HepG2 (cell line): ENCODE data around the gene IRAK2. TPM values are rescaled to one million over a fixed set of nuclear protein-coding genes. Genes with fewer than 3 reads are reported as not detected.
A peak's percentile ranks its signal among the peaks of the same experiment; 100 is the strongest.

Experiments used
- HDAC2 ChIP-seq: sonication (generic); formaldehyde crosslinking; IDR thresholded peaks from 2 replicates; pipeline ENCODE4 v1.4.0; 2020; ENCODE audit warnings: missing genetic modification reagents
- HES4 ChIP-seq: sonication (generic); formaldehyde crosslinking; IDR thresholded peaks from 2 replicates; pipeline ENCODE4 v1.9.0; 2021; ENCODE audit warnings: mild to moderate bottlenecking, missing genetic modification reagents, borderline replicate concordance
- IKZF4 ChIP-seq: sonication (generic); formaldehyde crosslinking; IDR thresholded peaks from 2 replicates; pipeline ENCODE4 v1.5.1; 2020; ENCODE audit warnings: borderline replicate concordance, mild to moderate bottlenecking, low read depth, missing genetic modification reagents; ENCODE audit errors: not compliant biosample characterization
- KLF16 ChIP-seq, 2 experiments: sonication (generic) in 1 of 2; formaldehyde crosslinking in 1 of 2; IDR thresholded peaks; 2 replicates each; pipeline versions ENCODE4 v1.6.1 to v1.8.0; 2016 to 2023; ENCODE audit warnings: missing genetic modification reagents in 2 of 2, missing compliant biosample characterization in 1 of 2
- LCORL ChIP-seq, 2 experiments: fragments of 450-650 bp in 1 of 2; sonication (generic) in 1 of 2; formaldehyde crosslinking in 1 of 2; IDR thresholded peaks; 2 replicates each; pipeline versions ENCODE4 v1.5.0 to v1.6.1; 2017 to 2020; ENCODE audit warnings: antibody characterized with exemption in 1 of 2, missing genetic modification reagents in 1 of 2
- MIXL1 ChIP-seq: IDR thresholded peaks from 2 replicates; pipeline ENCODE4 v1.6.1; 2016
- NCOA1 ChIP-seq: sonication (generic); formaldehyde crosslinking; IDR thresholded peaks from 2 replicates; pipeline ENCODE4 v1.9.0; 2021; ENCODE audit warnings: missing genetic modification reagents
- PHF8 ChIP-seq: sonication (generic); formaldehyde crosslinking; IDR thresholded peaks from 2 replicates; pipeline ENCODE4 v1.5.0; 2020; ENCODE audit warnings: missing genetic modification reagents
- POLR2G ChIP-seq: fragments of 200-400 bp; formaldehyde crosslinking; IDR thresholded peaks from 2 replicates; pipeline ENCODE4 v1.6.1; 2018; ENCODE audit warnings: mild to moderate bottlenecking, low read depth, low read length, moderate library complexity
- PTBP1 ChIP-seq: fragments of 200-400 bp; formaldehyde crosslinking; IDR thresholded peaks from 2 replicates; pipeline ENCODE4 v1.6.1; 2018; ENCODE audit warnings: low read length, low read depth; ENCODE audit not compliant: poor library complexity, severe bottlenecking
- SIN3A ChIP-seq: IDR thresholded peaks from 2 replicates; pipeline ENCODE4 v1.6.1; 2011; ENCODE audit warnings: low read depth, mild to moderate bottlenecking, control low read depth, low read length, borderline replicate concordance
- SP4 ChIP-seq: sonication (generic); formaldehyde crosslinking; IDR thresholded peaks from 2 replicates; pipeline ENCODE4 v1.8.1; 2023; ENCODE audit warnings: mild to moderate bottlenecking, missing genetic modification reagents
- SPEN ChIP-seq: sonication (generic); formaldehyde crosslinking; IDR thresholded peaks from 2 replicates; pipeline ENCODE4 v1.5.1; 2020; ENCODE audit warnings: low read depth, mild to moderate bottlenecking, missing genetic modification reagents
- TAF1 ChIP-seq: sonication (generic); formaldehyde crosslinking; IDR thresholded peaks from 2 replicates; pipeline ENCODE4 v1.4.0; 2020; ENCODE audit warnings: missing genetic modification reagents
- U2AF2 ChIP-seq: fragments of 200-400 bp; formaldehyde crosslinking; IDR thresholded peaks from 2 replicates; pipeline ENCODE4 v1.6.1; 2017; ENCODE audit warnings: low read depth, mild to moderate bottlenecking, low read length
- ZC3H13 ChIP-seq: sonication (generic); formaldehyde crosslinking; IDR thresholded peaks from 2 replicates; pipeline ENCODE4 v1.8.1; 2023; ENCODE audit warnings: mild to moderate bottlenecking, missing genetic modification reagents, moderate library complexity
- ZEB1 ChIP-seq: IDR thresholded peaks from 2 replicates; pipeline ENCODE4 v1.6.1; 2012; ENCODE audit warnings: mild to moderate bottlenecking, low read depth, inconsistent platforms; ENCODE audit not compliant: insufficient replicate concordance
- ZNF296 ChIP-seq: sonication (generic); formaldehyde crosslinking; conservative IDR thresholded peaks from 2 replicates; pipeline ENCODE4 v1.5.0; 2020; ENCODE audit warnings: mild to moderate bottlenecking, missing genetic modification reagents
- ZNF331 ChIP-seq: sonication (generic); formaldehyde crosslinking; IDR thresholded peaks from 2 replicates; pipeline ENCODE4 v1.4.0; 2020; ENCODE audit warnings: missing genetic modification reagents
- ZNF564 ChIP-seq: sonication (generic); formaldehyde crosslinking; IDR thresholded peaks from 2 replicates; pipeline ENCODE4 v1.8.1; 2023; ENCODE audit warnings: mild to moderate bottlenecking, missing genetic modification reagents
- ZNF589 ChIP-seq: sonication (generic); formaldehyde crosslinking; conservative IDR thresholded peaks from 2 replicates; pipeline ENCODE4 v1.8.0; 2022; ENCODE audit warnings: mild to moderate bottlenecking, moderate library complexity, missing genetic modification reagents
- ZNF598 ChIP-seq: sonication (generic); formaldehyde crosslinking; IDR thresholded peaks from 2 replicates; pipeline ENCODE4 v1.5.1; 2020; ENCODE audit warnings: mild to moderate bottlenecking, missing genetic modification reagents, borderline replicate concordance
- polyA plus RNA-seq, 8 experiments: library from polyadenylated mRNA; depleted of rRNA in 3 of 8; stranded (reverse) in 7 of 8; unstranded in 1 of 8; fragments of >200 nt; fragmentation: Illumina TruSeq in 4 of 8; extraction: Trizol in 4 of 8; gene quantifications; 2 replicates each; pipeline versions ENCODE4 v1.2.1 to v1.2.3, GENCODE V29; 2011 to 2016; ENCODE audit warnings: low read depth in 4 of 8, missing spikeins in 1 of 8, mixed read lengths in 1 of 8; ENCODE audit not compliant: insufficient read depth in 1 of 8
- total RNA-seq, 5 experiments: library from RNA; depleted of rRNA; stranded (reverse); fragments of >200 nt; fragmentation: Illumina TruSeq; extraction: Trizol; gene quantifications; 2 replicates each; pipeline ENCODE4 v1.2.3, GENCODE V29; 2016; ENCODE audit warnings: low read depth in 1 of 5
- TF ChIP-seq, protein P1 (sequence below): sonication (generic); formaldehyde crosslinking; IDR thresholded peaks from 2 replicates; pipeline ENCODE4 v1.5.0; 2020; ENCODE audit warnings: missing genetic modification reagents, mild to moderate bottlenecking, borderline replicate concordance
- TF ChIP-seq, protein P2 (sequence below): sonication (generic); formaldehyde crosslinking; IDR thresholded peaks from 2 replicates; pipeline ENCODE4 v1.4.0; 2020; ENCODE audit warnings: mild to moderate bottlenecking, missing genetic modification reagents, borderline replicate concordance

Gene IRAK2
- total and polyA plus RNA-seq, 2 of the 13 experiments (the other 11 are each of a cell fraction or from before 2014, with no cell fraction given): 13.1 to 23.3 TPM

DNA sequence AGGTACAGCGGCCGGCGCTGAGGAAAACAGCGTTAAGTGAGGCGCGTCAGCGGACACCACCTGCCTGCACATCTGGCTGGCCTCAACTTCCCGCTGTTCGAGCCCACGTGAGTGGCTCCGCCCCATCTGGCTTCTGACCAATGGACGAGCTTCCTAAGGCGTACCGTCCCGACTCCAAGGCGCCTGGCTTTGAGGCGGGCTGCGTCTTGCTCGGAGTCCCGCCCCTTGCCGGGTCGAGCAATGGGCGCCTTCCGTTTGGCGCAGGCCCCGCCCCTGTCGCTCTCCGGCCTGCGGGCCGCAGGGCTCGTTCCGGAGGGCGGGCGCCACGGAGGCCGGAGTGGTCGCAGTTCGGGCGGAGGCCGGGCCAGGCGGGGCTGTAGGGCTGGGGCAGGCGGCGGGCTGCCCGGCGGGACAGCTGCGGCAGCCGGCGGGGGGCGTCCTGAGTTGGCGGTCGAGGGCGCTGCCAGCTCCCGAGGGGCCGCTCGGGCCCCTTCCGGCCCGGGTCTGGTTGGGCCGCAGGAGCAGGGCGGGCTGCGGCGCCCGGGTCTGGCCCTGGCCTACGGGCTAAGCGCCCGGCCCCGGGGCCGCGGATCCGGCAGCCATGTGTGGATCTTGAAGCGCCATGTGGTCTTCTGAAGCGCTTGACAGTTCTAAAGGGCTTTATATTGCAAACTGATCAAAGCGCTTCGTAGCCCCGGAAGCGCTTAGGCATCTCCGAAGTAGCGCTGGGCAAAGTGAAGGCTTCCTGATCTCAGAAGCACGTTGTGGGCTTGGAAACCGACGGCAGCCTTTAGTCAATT is 83.7 kb downstream of the IRAK2 start, which contains the start of gene TATDN2 (continued):
- TF ChIP-seq LCORL (IDR thresholded peaks at IDR 0.05) (no peak), LCORL (CRISPR knock-in tag; IDR thresholded peaks at IDR 0.05) (peak; percentile 48), PHF8 (peak; percentile 59), SP4 (peak; percentile 97), POLR2G (peak; percentile 69), IKZF4 (CRISPR knock-in tag) (peak; percentile 32), ZNF296 (no peak), ZC3H13 (CRISPR knock-in tag) (no peak), ZNF598 (CRISPR knock-in tag) (no peak), U2AF2 (no peak), SPEN (CRISPR knock-in tag) (peak; percentile 71), MIXL1 (CRISPR knock-in tag) (peak; percentile 60; the same call in 1 of the 2 replicates), HDAC2 (CRISPR knock-in tag) (peak; percentile 24; the same call in 1 of the 2 replicates), PTBP1 (peak; percentile 53), TAF1 (CRISPR knock-in tag) (peak; percentile 72; the same call in 1 of the 2 replicates), HES4 (0 out of 2 replicates have a peak, but pooled peaks have one; percentile 2), ZNF331 (CRISPR knock-in tag) (peak; percentile 64), NCOA1 (CRISPR knock-in tag) (no peak), ZNF589 (0 out of 2 replicates have a peak, but pooled peaks have one; percentile 23), ZEB1 (no peak), ZNF564 (peak; percentile 54; the same call in 1 of the 2 replicates), SIN3A (peak; percentile 80; the same call in 1 of the 2 replicates), KLF16 (CRISPR knock-in tag; IDR thresholded peaks at IDR 0.05) (peak in 1 of 2 experiments; percentile 12; a peak in 1 of 4 replicates)
- TF ChIP-seq, protein P1, sequence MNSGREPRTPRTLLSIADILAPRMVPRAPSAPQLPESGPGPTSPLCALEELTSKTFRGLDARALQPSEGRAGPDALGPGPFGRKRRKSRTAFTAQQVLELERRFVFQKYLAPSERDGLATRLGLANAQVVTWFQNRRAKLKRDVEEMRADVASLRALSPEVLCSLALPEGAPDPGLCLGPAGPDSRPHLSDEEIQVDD: 0 out of 2 replicates have a peak, but pooled peaks have one; percentile 53
- TF ChIP-seq, protein P2, sequence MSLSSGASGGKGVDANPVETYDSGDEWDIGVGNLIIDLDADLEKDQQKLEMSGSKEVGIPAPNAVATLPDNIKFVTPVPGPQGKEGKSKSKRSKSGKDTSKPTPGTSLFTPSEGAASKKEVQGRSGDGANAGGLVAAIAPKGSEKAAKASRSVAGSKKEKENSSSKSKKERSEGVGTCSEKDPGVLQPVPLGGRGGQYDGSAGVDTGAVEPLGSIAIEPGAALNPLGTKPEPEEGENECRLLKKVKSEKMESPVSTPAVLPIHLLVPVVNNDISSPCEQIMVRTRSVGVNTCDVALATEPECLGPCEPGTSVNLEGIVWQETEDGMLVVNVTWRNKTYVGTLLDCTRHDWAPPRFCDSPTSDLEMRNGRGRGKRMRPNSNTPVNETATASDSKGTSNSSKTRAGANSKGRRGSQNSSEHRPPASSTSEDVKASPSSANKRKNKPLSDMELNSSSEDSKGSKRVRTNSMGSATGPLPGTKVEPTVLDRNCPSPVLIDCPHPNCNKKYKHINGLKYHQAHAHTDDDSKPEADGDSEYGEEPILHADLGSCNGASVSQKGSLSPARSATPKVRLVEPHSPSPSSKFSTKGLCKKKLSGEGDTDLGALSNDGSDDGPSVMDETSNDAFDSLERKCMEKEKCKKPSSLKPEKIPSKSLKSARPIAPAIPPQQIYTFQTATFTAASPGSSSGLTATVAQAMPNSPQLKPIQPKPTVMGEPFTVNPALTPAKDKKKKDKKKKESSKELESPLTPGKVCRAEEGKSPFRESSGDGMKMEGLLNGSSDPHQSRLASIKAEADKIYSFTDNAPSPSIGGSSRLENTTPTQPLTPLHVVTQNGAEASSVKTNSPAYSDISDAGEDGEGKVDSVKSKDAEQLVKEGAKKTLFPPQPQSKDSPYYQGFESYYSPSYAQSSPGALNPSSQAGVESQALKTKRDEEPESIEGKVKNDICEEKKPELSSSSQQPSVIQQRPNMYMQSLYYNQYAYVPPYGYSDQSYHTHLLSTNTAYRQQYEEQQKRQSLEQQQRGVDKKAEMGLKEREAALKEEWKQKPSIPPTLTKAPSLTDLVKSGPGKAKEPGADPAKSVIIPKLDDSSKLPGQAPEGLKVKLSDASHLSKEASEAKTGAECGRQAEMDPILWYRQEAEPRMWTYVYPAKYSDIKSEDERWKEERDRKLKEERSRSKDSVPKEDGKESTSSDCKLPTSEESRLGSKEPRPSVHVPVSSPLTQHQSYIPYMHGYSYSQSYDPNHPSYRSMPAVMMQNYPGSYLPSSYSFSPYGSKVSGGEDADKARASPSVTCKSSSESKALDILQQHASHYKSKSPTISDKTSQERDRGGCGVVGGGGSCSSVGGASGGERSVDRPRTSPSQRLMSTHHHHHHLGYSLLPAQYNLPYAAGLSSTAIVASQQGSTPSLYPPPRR: no peak; the same call in 1 of the 2 replicates
